Activated T-cell treated with anti-CD3 and anti-CD28 coated beads, Interleukin-2, amount 50 U/mL, for 24 hours (primary cell): ENCODE data around the gene WDR5.

Experiments
- DNase-seq: peaks from one replicate; pipeline ENCODE4 v3.0.0-alpha.2; 2020
- H3K27ac Mint-ChIP-seq: 2 replicates; pipeline ENCODE4 v1.8.0; 2020; ENCODE audit warnings: mild to moderate bottlenecking, mixed read lengths
- H3K27me3 Mint-ChIP-seq: 2 replicates; pipeline ENCODE4 v1.8.0; 2020; ENCODE audit warnings: mixed read lengths
- H3K36me3 Mint-ChIP-seq: 2 replicates; pipeline ENCODE4 v1.8.0; 2020; ENCODE audit warnings: low read depth, mixed read lengths
- H3K4me1 Mint-ChIP-seq: 2 replicates; pipeline ENCODE4 v1.8.0; 2020; ENCODE audit warnings: low read depth, mixed read lengths
- H3K4me3 Mint-ChIP-seq: 2 replicates; pipeline ENCODE4 v1.8.0; 2020; ENCODE audit warnings: mild to moderate bottlenecking, moderate library complexity, mixed read lengths
- H3K9me3 Mint-ChIP-seq: 2 replicates; pipeline ENCODE4 v1.8.0; 2020; ENCODE audit warnings: mixed read lengths

The WDR5 gene

DNA sequence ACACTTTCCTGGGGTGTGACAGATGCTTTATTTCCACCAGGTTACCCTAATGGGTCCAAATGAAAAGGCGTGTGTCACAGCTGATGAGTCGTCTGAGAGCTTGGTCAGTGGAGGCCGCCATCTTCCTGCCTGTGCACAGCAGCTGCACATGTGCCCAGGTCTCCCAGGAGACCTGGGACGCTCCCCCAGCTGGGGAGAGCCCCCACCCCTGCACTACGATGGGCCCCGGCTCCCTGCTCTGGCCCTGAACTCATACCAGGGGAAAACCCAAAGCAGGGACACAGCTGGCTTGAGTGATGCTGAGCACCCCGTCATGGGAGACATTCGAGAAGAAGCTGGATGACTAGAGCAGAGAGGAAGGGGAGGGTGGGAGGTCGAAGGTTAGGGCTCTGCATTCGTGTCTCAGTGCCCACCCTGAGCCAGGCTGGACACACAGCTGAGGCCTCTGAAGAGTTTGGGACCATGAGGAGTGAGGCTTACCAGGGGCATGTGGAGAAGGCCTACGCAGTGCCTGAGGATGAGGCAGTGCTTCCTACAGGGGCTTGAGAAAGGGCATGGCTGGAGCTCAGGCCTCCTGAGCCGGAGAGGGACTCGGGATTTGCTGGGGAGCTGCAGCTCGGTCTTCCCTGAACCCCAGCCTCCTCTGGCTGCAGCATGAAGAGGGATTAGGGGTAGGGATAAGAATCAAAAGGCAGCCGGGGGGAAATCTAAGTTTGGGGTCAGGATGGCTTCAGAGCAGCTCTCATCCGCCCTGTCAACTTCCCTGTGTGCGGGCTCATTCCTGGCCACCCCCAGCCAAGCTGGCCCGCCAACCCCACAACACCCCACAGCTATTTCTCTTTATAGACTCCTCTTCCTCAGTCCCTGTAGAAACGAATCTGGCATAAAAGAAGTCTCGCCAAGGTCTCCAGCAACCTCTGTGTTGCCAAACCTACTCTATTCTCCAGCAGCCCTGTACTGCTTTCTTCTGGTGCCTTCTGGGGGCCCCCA is 70.7 kb downstream of the WDR5 start:
- Mint-ChIP-seq H3K4me3 (no peak overlapping the region), H3K36me3 (no peaks in the 10 kb centered on the region), H3K9me3 (peaks cover 6% of the 10 kb centered on the region), H3K27me3 (no peaks in the 10 kb centered on the region), H3K4me1 (no peaks in the 10 kb centered on the region), H3K27ac (no peak overlapping the region)
- DNase-seq, result no peak

- Mint-ChIP-seq H3K27me3 (no peaks in the 10 kb centered on the region), H3K27ac (no peak overlapping the region), H3K4me3 (no peak overlapping the region), H3K9me3 (peaks cover 7% of the 10 kb centered on the region), H3K4me1 (no peaks in the 10 kb centered on the region), H3K36me3 (no peaks in the 10 kb centered on the region)
- no peak for DNase-seq
Measured at GRCh38 chr9:134208310-134208841, 72.5 kb downstream of the WDR5 start.

DNA sequence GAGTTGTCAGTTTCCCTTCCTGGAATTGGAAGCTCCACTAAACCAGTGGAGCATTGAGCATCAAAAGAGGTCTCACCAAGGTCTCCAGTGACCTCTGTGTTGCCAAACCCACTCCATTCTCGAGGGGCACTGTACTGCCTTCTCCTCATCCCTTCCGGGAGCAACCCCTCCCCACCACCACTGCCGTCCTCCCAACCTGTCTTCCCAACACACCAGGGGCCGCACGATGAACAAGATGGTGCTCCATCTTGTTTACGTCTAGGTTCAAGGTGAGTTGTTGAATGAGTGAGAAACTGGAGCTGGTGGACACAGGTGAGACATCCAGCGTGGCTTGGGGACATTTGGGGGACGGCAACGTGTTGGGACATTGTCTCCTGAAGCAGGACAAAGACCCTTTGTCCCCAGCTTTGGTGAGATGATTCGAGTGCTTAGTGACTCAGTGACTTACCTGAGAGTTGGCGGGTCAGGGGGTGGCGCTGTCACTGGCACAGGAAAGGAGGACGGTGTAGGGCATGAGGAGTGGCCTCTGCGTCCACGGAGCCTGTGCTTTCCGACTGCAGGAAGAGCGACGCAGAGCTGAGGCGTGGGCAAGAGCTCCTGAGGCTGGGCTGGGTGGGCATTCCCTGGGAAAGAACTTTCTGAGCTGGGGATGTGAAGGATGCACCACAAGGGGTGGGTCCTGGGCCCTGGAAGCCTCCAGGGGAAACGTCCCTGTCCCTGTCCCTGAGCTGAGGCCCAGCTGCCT is 73.3 kb downstream of the WDR5 start:
- no peak overlapping the region for H3K4me3 Mint-ChIP-seq

More for the DNA sequence above, 73.3 kb downstream of the WDR5 start:
- H3K36me3 Mint-ChIP-seq, result no peaks in the 10 kb centered on the region
- no peaks in the 10 kb centered on the region for H3K4me1 Mint-ChIP-seq
- no peaks in the 10 kb centered on the region for H3K27me3 Mint-ChIP-seq
- peaks cover 4% of the 10 kb centered on the region for H3K9me3 Mint-ChIP-seq
- H3K27ac Mint-ChIP-seq, result no peak overlapping the region
- DNase-seq, result no peak
